T-cell (primary cell): ENCODE results near the gene ACTC1. TPM values are rescaled to one million over a fixed set of nuclear protein-coding genes. Genes with fewer than 3 reads are reported as not detected.

Experiments
- ATAC-seq, 4 experiments: fragments of 200-7000 bp in 3 of 4; fragments of 150-1000 bp in 1 of 4; cut with Tn5 transposase; replicated peaks in 1 of 4; 1 replicate in 3 of 4; 2 replicates in 1 of 4; pipeline ENCODE4 v1.10.0; 2021; ENCODE audit warnings: moderate library complexity in 3 of 4, mild to moderate bottlenecking in 2 of 4, moderate number of reproducible peaks in 1 of 4
- CTCF ChIA-PET, 2 donors: fragments of 300-600 bp; sonication (Branson Sonifier 250); formaldehyde crosslinking; loops; one replicate each; lab custom pipeline; 2022; ENCODE audit warnings: antibody characterized with exemption in 2 of 2; lab: Charles Lee
- POLR2A ChIA-PET, 2 donors: fragments of 300-600 bp; sonication (Branson Sonifier 250); formaldehyde crosslinking; loops; one replicate each; lab custom pipeline; 2022; ENCODE audit warnings: antibody characterized with exemption in 2 of 2; lab: Charles Lee
- DNase-seq, 35 experiments: peaks; one replicate each; pipeline versions ENCODE4 v3.0.0 to v3.0.0-alpha.2; 2013 to 2023
- H3K27ac ChIP-seq: one replicate; pipeline ENCODE4 v1.5.1; 2013; ENCODE audit warnings: low read length
- H3K27me3 ChIP-seq, 2 experiments: replicated peaks in 1 of 2; 1 replicate in 1 of 2; 2 replicates in 1 of 2; pipeline versions ENCODE4 v1.6.1 to v1.7.0; 2013; ENCODE audit warnings: low read length in 1 of 2, mixed read lengths in 1 of 2; ENCODE audit not compliant: control insufficient read depth in 2 of 2, insufficient read depth in 2 of 2; ENCODE audit errors: extremely low read depth in 1 of 2
- H3K36me3 ChIP-seq, 2 donors: 1 replicate in 1 of 2; 2 replicates in 1 of 2; pipeline versions ENCODE4 v1.6.1 to v1.7.0; 2013; ENCODE audit warnings: low read length in 1 of 2; ENCODE audit not compliant: control insufficient read depth in 2 of 2, insufficient read depth in 1 of 2; ENCODE audit errors: extremely low read depth in 1 of 2
- H3K4me1 ChIP-seq, 2 experiments: 1 replicate in 1 of 2; 2 replicates in 1 of 2; pipeline versions ENCODE4 v1.6.1 to v1.7.0; 2013; ENCODE audit warnings: low read length in 2 of 2, mixed read lengths in 1 of 2; ENCODE audit not compliant: insufficient read depth in 2 of 2, control insufficient read depth in 1 of 2; ENCODE audit errors: extremely low read depth in 1 of 2
- H3K4me3 ChIP-seq, 2 donors: 1 replicate in 1 of 2; 2 replicates in 1 of 2; pipeline versions ENCODE4 v1.5.1 to v1.7.0; 2013; ENCODE audit warnings: mild to moderate bottlenecking in 2 of 2, low read length in 1 of 2, moderate library complexity in 1 of 2; ENCODE audit not compliant: control insufficient read depth in 1 of 2; ENCODE audit errors: extremely low read depth in 1 of 2
- H3K9me3 ChIP-seq: 2 replicates; pipeline ENCODE4 v1.7.0; 2013
- H3K27ac Mint-ChIP-seq, 2 donors: one replicate each; pipeline ENCODE4 v1.8.0; 2020 to 2021; ENCODE audit warnings: mild to moderate bottlenecking in 2 of 2, mixed read lengths in 2 of 2
- H3K27me3 Mint-ChIP-seq, 2 donors: one replicate each; pipeline ENCODE4 v1.8.0; 2021 to 2022; ENCODE audit warnings: mixed read lengths in 2 of 2
- H3K36me3 Mint-ChIP-seq: one replicate; pipeline ENCODE4 v1.8.0; 2021; ENCODE audit warnings: mixed read lengths
- H3K4me1 Mint-ChIP-seq, 3 donors: one replicate each; pipeline ENCODE4 v1.8.0; 2020 to 2022; ENCODE audit warnings: mixed read lengths in 3 of 3, mild to moderate bottlenecking in 1 of 3
- H3K4me3 Mint-ChIP-seq, 3 donors: one replicate each; pipeline ENCODE4 v1.8.0; 2020 to 2022; ENCODE audit warnings: mild to moderate bottlenecking in 3 of 3, mixed read lengths in 3 of 3, moderate library complexity in 3 of 3
- H3K9me3 Mint-ChIP-seq, 3 donors: one replicate each; pipeline ENCODE4 v1.8.0; 2020 to 2022; ENCODE audit warnings: mixed read lengths in 3 of 3
- WGBS: methylation state at CpG from one replicate; pipeline ENCODE4 v1.1.5; 2013; ENCODE audit warnings: missing lambda C conversion rate; ENCODE audit not compliant: insufficient coverage; 5-methylcytosine and 5-hydroxymethylcytosine counted together
- total RNA-seq, 35 experiments: library from RNA in 6 of 35; stranded (reverse) in 6 of 35; fragments of 120-200 nt in 1 of 35; gene quantifications; one replicate each; pipeline versions ENCODE4 v1.2.1 to v1.2.4 and lab custom pipeline; 2013 to 2026

Gene ACTC1
- total RNA-seq, 5 donors from 2014 or later (not counting 1 experiment from before 2014, with no cell fraction given): not detected

DNA sequence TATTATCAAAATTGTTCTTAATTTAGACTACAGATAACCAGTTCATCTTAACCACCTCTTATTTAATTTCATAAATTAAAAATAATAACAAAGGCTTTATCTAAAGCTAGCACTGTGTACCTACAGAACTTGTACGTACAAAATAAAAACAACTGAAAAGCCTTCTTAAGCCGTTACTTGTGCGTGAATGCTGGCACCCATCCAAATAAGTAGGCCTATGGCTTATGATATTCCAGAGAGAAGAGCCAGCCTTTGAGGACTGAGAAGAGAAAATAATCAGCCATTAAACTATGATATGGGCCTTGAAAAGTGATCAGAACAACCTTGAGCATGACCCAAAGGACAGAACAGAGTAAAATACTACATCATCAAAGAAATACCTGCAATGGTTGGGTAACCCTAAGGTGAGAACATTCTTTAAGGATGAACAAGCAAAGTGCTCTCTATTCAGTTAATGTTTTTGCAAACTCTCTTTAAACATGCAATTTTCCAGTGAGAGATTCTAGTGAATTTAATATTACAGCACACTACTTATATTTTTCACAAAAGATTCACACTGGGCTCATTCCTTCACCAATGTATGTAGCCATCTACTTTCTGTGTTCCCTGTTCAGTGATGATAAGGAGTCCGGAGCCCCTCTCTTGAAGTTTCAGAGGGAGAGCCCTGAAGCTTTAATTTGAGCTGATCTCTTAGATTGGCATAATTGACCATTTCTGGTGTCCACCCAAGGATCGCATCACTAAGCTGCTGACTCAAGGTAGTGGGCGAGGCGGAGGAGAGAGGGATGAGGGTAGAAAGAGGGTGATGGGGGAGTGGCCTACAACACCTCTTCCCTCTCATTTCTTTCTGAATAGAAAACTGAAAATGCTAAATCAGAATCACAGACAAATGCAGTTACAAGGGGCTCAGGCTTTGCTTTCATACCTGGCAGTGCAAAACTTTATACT is 7.7 kb upstream of the ACTC1 start:
- ATAC-seq (no peak), DNase-seq (no peak)
- Mint-ChIP-seq H3K27ac (no peak overlapping the region), H3K9me3 (peaks cover 4 to 5% (median 4%) of the 10 kb centered on the region in 3 donors), H3K4me3 (no peak overlapping the region), H3K27me3 (peaks cover 25 to 29% of the 10 kb centered on the region in 2 donors), H3K4me1 (no peaks in the 10 kb centered on the region), H3K36me3 (no peaks in the 10 kb centered on the region)
- 80% methylated on average over 1 of the region's 7 CpGs for WGBS
- Histone ChIP-seq H3K27ac (no peak overlapping the region), H3K36me3 (no peaks in the 10 kb centered on the region), H3K27me3 (peaks cover 0 to 23% of the 10 kb centered on the region in 2 experiments), H3K4me1 (no peaks in the 10 kb centered on the region), H3K4me3 (no peak overlapping the region), H3K9me3 (no peaks in the 10 kb centered on the region)
- CTCF ChIA-PET: interaction anchor here in 1 of 2 donors (0.6 kb wide), 1 partner anchor 288 kb away, joined by 7 read pairs; no protein-coding TSS in a partner anchor
- POLR2A ChIA-PET: no interaction called here

GRCh38 chr15:34802371-34802770 is 7.0 kb upstream of the ACTC1 start:
- 88% methylated on average over 1 of the region's 1 CpG for WGBS
- no peak for DNase-seq
- Histone ChIP-seq H3K36me3 (no peaks in the 10 kb centered on the region), H3K9me3 (no peaks in the 10 kb centered on the region), H3K27ac (no peak overlapping the region), H3K4me3 (no peak overlapping the region), H3K27me3 (peaks cover 0 to 26% of the 10 kb centered on the region in 2 experiments), H3K4me1 (no peaks in the 10 kb centered on the region)
- H3K36me3 Mint-ChIP-seq: no peaks in the 10 kb centered on the region
- POLR2A ChIA-PET: no interaction called here
- no peak overlapping the region for H3K4me3 Mint-ChIP-seq
- no peak overlapping the region for H3K27ac Mint-ChIP-seq
- H3K9me3 Mint-ChIP-seq: peaks cover 4 to 5% (median 4%) of the 10 kb centered on the region in 3 donors
- no peaks in the 10 kb centered on the region for H3K4me1 Mint-ChIP-seq
- H3K27me3 Mint-ChIP-seq: peaks cover 28 to 31% of the 10 kb centered on the region in 2 donors
- CTCF ChIA-PET: no interaction called here
- no peak for ATAC-seq

GRCh38 chr15:34799149-34800101 is 4.1 kb upstream of the ACTC1 start:
- Histone ChIP-seq H3K27ac (no peak overlapping the region), H3K4me1 (no peaks in the 10 kb centered on the region), H3K36me3 (no peaks in the 10 kb centered on the region), H3K9me3 (no peaks in the 10 kb centered on the region), H3K4me3 (no peak overlapping the region), H3K27me3 (peaks cover 7 to 43% of the 10 kb centered on the region in 2 experiments)
- 64% methylated on average over 10 of the region's 16 CpGs for WGBS
- CTCF ChIA-PET: no interaction called here
- peak in 1 of 35 experiments; percentile 0 for DNase-seq
- POLR2A ChIA-PET: no interaction called here
- no peak for ATAC-seq
- Mint-ChIP-seq H3K9me3 (no peaks in the 10 kb centered on the region), H3K4me1 (peaks cover 0 to 3% (median 0%) of the 10 kb centered on the region in 3 donors), H3K36me3 (no peaks in the 10 kb centered on the region), H3K4me3 (no peak overlapping the region), H3K27ac (no peak overlapping the region), H3K27me3 (peaks cover 25 to 42% of the 10 kb centered on the region in 2 donors)

DNA sequence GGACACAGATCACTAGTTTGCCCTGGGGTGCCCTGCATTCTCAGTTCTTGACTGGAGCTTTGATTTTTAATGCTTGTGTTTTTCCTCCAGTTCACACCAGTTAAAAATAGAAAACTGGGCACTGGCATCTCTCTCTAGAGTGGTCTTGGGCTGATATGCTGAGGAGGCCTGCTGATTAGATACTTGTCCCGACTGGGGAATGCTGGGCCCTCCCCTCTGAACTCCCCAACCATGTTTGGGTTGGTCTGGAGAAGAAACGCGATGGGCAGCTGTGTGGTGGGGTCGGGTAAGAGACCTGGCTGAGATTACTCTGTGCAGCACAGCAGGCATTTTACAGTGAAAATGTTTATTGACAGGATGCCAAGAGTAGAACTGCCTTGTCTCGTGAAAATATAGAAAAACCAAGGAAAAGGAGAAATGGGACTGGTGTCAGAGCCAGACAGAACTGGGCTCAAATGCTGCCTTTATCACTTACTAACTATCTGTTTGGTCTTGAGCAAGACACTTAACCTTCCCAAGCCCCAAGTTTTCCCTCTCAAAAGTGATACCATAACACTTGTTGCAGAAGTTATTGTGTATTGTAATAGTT is 1.6 kb upstream of the ACTC1 start:
- ATAC-seq (no peak), DNase-seq (no peak)
- Mint-ChIP-seq H3K27ac (no peak overlapping the region), H3K4me1 (peaks cover 0 to 6% (median 2%) of the 10 kb centered on the region in 3 donors), H3K27me3 (peaks cover 43 to 61% of the 10 kb centered on the region in 2 donors), H3K4me3 (no peak overlapping the region), H3K9me3 (no peaks in the 10 kb centered on the region), H3K36me3 (no peaks in the 10 kb centered on the region)
- ChIA-PET CTCF (no interaction called here), POLR2A (no interaction called here)
- H3K4me3 ChIP-seq: no peak overlapping the region
- no peaks in the 10 kb centered on the region for H3K36me3 ChIP-seq
- 83% methylated on average over 1 of the region's 5 CpGs for WGBS
- no peaks in the 10 kb centered on the region for H3K4me1 ChIP-seq
- peaks cover 10 to 60% of the 10 kb centered on the region in 2 experiments for H3K27me3 ChIP-seq
- no peak overlapping the region for H3K27ac ChIP-seq
- no peaks in the 10 kb centered on the region for H3K9me3 ChIP-seq

DNA sequence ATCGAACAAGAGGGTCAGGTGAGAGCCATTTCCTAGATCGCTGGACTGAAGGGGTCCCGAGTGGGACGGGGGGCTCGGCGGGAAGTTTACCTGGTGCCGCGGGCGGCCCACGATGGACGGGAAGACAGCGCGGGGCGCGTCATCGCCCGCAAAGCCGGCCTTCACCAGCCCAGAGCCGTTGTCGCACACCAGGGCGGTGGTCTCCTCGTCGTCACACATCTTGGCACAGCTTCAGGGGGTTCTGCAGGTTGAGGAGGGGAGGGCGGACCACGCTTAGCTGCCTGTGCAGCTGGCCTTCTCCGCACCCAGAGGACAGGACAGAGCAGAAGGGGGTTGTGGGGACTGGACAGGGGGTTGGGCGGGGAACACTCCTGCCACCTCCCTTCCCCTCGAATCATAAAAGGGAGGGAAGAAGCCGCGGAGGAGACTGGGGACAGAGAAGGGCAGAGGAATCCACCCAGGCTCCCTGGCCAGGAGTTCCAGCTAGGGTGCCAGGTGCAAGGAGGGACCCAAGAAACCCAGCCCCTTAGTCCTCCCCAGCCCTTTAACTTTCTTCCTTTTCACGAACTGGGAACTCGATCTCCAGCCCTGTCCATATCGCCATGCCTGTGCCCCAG is 651 bp downstream of the ACTC1 start:
- H3K27me3 Mint-ChIP-seq: peaks cover 53 to 63% of the 10 kb centered on the region in 2 donors
- H3K4me3 Mint-ChIP-seq: no peak overlapping the region
- Histone ChIP-seq H3K4me1 (no peaks in the 10 kb centered on the region), H3K9me3 (no peaks in the 10 kb centered on the region), H3K36me3 (no peaks in the 10 kb centered on the region), H3K27me3 (peaks cover 12 to 51% of the 10 kb centered on the region in 2 experiments), H3K27ac (no peak overlapping the region), H3K4me3 (no peak overlapping the region)
- 42% methylated on average over 21 of the region's 33 CpGs for WGBS
- DNase-seq (no peak), ATAC-seq (no peak)
- no peak overlapping the region for H3K27ac Mint-ChIP-seq
- H3K4me1 Mint-ChIP-seq: peaks cover 0 to 6% (median 2%) of the 10 kb centered on the region in 3 donors
- no peaks in the 10 kb centered on the region for H3K9me3 Mint-ChIP-seq
- no peaks in the 10 kb centered on the region for H3K36me3 Mint-ChIP-seq
- POLR2A ChIA-PET: no interaction called here
- CTCF ChIA-PET: no interaction called here
